GM23338 (cell line): ENCODE measurements around the gene PLCL1.

Experiments used
- CTCF ChIP-seq, 2 experiments: fragments of 200-600 bp in 1 of 2; sonication (generic) in 1 of 2; conservative IDR thresholded peaks; 2 replicates each; pipeline versions ENCODE4 v1.5.1 to v1.6.1; 2016 to 2017; ENCODE audit warnings: antibody characterized with exemption in 2 of 2, low read depth in 2 of 2, mild to moderate bottlenecking in 2 of 2, moderate library complexity in 1 of 2
- EZH2 ChIP-seq: fragments of 200-600 bp; sonication (generic); IDR thresholded peaks from one replicate; pipeline ENCODE4 v1.8.0; 2017; ENCODE audit warnings: antibody characterized with exemption, mild to moderate bottlenecking, low read depth; ENCODE audit not compliant: unreplicated experiment
- JUNB ChIP-seq: IDR thresholded peaks from one replicate; pipeline ENCODE4 v1.6.1; 2016; ENCODE audit warnings: antibody characterized with exemption; ENCODE audit not compliant: unreplicated experiment
- POLR2AphosphoS5 ChIP-seq: IDR thresholded peaks from 2 replicates; pipeline ENCODE4 v1.6.1; 2016; ENCODE audit warnings: antibody characterized with exemption, low read depth

DNA sequence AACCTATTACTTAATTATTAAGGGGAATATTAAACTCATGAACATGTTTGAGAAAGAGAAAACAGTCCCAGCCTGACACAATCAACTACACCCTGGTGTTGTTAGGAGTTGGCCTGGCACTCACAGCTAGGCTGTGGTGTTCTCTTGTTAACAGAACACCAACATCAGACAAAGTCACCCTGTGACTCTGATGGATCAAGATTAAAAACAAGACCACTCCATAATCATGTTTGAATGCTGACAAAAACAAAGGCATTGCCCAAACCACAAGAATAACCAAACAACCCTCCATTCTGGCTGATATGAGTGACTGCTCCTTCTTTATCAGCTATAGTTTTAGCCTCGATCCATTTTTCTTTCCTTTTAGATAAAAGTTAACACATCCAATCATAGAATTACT is 22.3 kb upstream of the PLCL1 start:
- TF ChIP-seq CTCF (conservative IDR thresholded peaks at IDR 0.05; ENCODE audit: low read depth in 2 of 2) (no peak), POLR2AphosphoS5 (no peak), EZH2 (no peak), JUNB (no peak)
